Effector memory CD4-positive, alpha-beta T cell (primary cell): ENCODE data around the gene KIRREL2.

ENCODE experiments used
- DNase-seq, 3 donors: peaks; one replicate each; pipeline ENCODE4 v3.0.0-alpha.2; 2020
- H3K27ac ChIP-seq: 2 replicates; pipeline ENCODE4 v1.7.0; 2013; ENCODE audit warnings: mild to moderate bottlenecking, low read length, moderate library complexity; ENCODE audit not compliant: insufficient read depth, poor library complexity, severe bottlenecking
- H3K27me3 ChIP-seq: replicated peaks from 2 replicates; pipeline ENCODE4 v1.7.0; 2013; ENCODE audit warnings: mild to moderate bottlenecking, low read length; ENCODE audit not compliant: insufficient read depth, control insufficient read depth, poor library complexity, severe bottlenecking
- H3K36me3 ChIP-seq: 2 replicates; pipeline ENCODE4 v1.7.0; 2013; ENCODE audit warnings: mild to moderate bottlenecking, low read length, moderate library complexity; ENCODE audit not compliant: control insufficient read depth, insufficient read depth
- H3K4me1 ChIP-seq: 2 replicates; pipeline ENCODE4 v1.7.0; 2013; ENCODE audit warnings: low read length, mild to moderate bottlenecking; ENCODE audit not compliant: control insufficient read depth, insufficient read depth, poor library complexity, severe bottlenecking
- H3K4me3 ChIP-seq: 2 replicates; pipeline ENCODE4 v1.7.0; 2013; ENCODE audit warnings: low read length, low read depth, mild to moderate bottlenecking; ENCODE audit not compliant: insufficient read depth, poor library complexity, severe bottlenecking
- H3K9me3 ChIP-seq: 2 replicates; pipeline ENCODE4 v1.7.0; 2013; ENCODE audit warnings: mild to moderate bottlenecking, low read length, moderate library complexity; ENCODE audit not compliant: control insufficient read depth

KIRREL2 gene

GRCh38 chr19:35913589-35913988 is 56.9 kb downstream of the KIRREL2 start:
- no peaks in the 10 kb centered on the region for H3K27me3 ChIP-seq
- no peaks in the 10 kb centered on the region for H3K9me3 ChIP-seq
- no peak overlapping the region for H3K27ac ChIP-seq
- H3K4me3 ChIP-seq: no peak overlapping the region
- DNase-seq: no peak
- no peaks in the 10 kb centered on the region for H3K36me3 ChIP-seq
- no peaks in the 10 kb centered on the region for H3K4me1 ChIP-seq

GRCh38 chr19:35915443-35915842 is 58.7 kb downstream of the KIRREL2 start:
- no peaks in the 10 kb centered on the region for H3K9me3 ChIP-seq
- H3K36me3 ChIP-seq: no peaks in the 10 kb centered on the region
- H3K27ac ChIP-seq: no peak overlapping the region
- H3K4me1 ChIP-seq: no peaks in the 10 kb centered on the region
- no peak overlapping the region for H3K4me3 ChIP-seq
- DNase-seq: no peak
- no peaks in the 10 kb centered on the region for H3K27me3 ChIP-seq
